NCI-H2227 (cell line): ENCODE results near the gene VWC2L.

ENCODE experiments used
- DNase-seq: peaks from one replicate; lab custom pipeline; 2025; ENCODE audit not compliant: unreplicated experiment; lab: John Stamatoyannopoulos, UW

VWC2L gene

DNA sequence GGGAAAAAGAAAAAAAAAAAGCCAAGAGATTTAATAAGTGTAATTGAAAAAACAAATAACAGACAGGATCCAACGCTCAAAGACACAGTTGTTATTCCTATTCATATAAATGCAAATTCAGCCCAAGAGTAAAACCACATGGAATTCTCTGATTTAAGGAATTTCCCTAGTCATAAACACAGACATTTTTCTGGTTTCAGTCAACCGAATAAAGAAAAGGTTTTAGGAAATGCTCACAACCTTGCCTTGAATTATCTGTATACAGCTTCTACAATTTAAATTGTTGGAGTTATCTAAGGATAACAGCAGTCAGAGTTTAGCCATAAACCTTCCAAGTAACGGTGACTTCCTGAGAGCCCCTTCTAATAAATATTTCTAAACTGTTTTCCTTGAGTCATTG lies 122.7 kb downstream of the VWC2L start:
- DNase-seq, result no peak

DNA sequence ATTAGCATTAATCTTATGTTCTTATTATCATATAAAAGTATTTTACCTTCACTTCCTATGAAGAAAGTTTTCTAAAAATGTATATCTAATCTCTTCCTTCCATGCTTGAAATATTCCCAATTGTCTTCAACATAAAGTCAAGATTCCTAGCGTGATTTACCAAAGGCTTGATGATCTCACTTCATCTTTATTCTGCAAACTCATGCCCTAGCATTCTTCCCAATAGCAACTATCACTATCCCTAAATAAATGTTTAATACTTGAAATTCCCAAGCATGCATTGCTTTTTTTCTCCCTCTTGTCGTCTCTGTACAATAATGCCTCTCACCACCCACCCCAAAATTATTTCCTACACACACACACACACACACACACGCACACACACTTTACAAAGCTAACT lies 125.8 kb downstream of the VWC2L start:
- DNase-seq, result no peak

DNA sequence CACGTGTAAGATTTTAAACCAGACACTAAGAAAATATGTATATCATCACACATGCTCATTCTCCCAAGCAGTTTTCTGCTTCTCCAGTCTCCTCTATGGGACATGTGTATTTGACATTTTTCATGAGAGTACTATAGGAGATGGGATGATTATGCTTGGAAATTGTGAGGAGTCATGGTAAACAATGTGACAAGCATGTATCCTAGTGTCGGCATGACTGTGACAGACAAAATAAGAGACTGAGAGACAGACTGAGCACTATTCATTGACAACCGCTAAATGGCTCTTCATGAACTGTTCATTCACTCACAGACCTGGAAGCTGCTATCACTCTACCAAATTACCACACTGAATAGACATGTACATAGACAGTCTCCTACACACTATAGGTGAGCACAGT lies 127.1 kb downstream of the VWC2L start:
- no peak for DNase-seq

DNA sequence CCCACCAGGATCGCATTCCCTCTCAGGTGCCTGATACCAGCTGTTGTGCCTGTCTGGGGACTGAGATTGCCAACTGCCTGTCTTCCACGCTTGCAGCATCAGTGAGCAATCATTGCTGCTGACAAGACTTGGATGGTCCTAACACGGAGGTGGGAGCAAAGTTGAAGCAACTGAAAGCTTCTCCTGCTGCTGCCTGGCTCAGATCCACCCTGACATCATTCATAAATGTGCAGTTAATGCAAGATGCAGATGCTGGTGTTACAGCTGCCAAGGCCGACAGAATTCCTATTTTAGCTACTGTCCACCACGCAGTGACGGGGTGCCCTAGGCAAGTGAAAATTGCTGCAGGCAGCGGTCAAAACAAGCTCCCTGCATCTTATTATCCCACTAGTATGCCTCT lies 131.4 kb downstream of the VWC2L start:
- no peak for DNase-seq

DNA sequence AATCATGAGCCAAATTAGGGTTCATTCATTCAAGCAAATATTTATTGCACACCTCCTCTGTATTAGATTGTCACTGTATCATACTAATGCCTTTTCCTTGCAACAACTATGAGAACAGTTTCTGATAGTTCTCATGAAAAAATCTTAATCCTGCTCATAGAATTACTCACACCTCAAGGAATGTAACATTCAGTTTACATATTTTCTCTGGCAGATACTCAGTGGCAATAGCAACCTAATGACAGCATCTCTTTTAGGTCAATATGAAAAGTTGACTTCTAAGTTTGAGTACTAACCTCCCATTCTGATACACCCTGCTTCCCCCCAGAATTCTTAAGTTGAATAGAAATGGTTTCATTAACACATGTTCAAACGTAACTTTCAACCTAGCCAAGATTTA lies 132.0 kb downstream of the VWC2L start:
- no peak for DNase-seq

DNA sequence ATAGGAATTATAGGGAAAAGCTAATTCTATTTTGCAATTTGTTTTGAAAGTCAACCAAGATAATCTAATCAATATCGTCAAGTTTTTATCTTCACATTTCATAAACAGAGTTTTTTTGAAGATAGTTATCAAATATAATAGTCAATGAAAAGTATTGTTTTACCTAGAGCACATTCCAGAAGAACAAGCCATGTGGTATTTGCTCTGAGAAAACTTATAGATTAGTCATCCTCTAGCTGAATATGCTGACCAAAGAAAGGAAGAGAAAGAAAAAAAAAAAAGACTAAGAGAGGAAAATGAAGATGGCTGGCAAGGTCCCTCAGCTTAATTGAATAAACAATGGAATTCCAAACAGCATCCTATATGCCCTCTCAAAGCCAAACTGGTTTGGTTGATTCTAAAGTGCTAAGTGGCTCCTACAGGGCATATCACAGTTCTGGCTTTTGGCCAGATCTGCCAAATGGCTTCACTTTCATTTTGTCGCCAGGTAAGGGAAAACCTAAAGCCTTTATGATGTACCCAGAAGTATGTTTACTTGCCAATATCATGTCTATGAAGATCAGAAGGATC lies 132.6 kb downstream of the VWC2L start:
- no peak for DNase-seq

DNA sequence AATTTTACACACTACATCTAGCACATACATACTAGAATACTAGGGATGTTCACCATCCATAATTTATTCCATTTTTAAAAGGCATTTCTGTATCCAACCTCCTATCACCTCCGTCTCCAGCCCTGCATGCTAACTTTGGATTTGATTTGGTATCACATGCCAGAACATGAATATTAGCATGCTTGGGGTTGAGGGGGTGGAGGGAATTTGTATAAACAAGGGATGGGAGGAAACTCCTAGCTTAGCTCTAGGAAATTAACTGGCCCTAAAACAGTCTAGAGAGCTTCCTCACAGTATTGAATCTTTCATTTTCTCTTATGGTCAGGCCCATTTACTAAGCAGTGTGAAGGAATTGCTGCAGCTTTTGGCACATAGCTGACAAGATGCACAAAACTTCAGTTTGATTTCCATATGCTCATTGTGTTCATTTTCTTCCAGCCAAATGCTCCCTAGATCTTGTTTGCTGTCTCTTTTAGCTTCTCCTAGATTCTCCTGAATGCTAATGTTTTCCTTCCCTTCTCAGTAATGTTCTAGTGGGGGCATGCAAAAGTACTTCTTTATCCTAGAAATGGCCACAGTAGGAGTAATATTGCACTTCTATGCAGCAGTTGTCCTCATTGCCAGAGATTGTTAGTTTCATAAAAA lies 135.2 kb downstream of the VWC2L start:
- DNase-seq, result no peak

DNA sequence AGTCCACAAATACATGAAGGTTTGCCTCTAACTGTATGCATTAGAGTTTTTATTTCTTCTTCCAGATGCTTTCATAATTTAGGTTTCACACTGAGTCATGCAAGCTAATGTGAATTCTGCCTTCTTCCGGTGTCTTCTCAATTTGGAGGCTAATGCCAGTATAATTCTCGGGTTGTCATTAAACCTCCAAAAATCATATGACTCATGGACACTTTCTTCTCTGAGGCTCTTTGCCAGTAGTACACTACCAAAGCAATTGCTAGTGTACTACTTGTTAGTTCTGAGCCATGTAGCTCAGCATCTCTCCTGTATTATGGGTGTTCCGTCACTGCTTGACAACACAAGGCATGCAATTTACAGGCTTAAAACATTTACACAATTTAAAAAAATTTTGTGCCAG lies 137.1 kb downstream of the VWC2L start:
- no peak for DNase-seq

DNA sequence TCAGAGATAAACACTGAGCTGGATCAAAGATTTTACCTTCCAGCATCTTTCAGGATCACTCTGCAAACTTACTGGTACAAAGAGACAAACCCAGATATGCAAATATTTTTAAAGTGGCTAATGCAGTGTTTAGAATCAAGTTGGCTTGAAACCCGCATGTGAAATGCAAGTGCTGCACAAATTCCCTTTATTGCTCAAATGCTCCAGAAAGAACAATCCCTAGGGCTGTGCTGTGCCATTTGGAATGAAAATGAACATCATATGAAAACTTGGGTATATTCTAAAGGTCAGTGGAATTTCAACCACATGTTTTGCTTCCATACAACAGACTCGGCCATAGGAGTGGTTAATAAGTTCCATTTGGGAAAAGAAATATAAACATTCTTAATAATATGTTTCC lies 139.1 kb downstream of the VWC2L start:
- DNase-seq, result no peak

DNA sequence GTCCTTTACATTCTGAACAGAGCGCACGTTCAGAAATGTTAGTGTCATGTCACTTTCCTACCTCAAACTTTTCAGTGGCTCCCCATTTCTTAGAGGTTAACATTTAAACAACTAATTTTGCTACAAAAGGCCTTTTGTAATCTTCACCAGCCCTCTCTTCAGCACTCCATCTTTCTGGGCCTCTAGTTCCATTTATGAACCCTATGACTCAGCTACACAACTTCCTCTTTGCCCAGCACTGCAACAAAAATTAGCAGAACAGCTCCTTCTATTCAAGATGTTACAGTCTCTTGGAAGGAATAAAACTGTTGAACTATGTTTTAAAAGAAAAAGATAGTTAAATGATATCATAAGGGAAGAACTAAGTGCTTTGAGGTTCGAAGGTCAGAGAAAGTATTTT lies 139.9 kb downstream of the VWC2L start:
- no peak for DNase-seq

DNA sequence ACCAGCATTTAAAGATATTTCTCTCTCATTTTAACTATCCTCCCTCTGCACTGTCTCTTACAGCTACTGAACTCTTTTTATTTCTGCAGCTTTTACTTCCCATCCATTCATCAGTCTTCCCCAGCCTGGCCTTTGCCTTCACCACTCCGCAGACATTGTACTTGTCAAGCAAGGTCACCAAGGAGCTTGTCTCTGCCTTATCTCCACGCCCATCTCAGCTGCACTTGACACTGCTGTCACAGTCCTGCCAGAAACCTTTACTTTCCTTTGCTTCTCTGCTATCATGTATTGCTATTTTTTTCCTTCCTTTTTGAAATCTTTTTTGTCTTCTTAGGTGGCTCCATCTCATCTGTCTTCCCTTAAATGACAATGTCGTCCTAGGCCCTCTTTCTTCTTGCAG lies 147.0 kb downstream of the VWC2L start:
- no peak for DNase-seq

DNA sequence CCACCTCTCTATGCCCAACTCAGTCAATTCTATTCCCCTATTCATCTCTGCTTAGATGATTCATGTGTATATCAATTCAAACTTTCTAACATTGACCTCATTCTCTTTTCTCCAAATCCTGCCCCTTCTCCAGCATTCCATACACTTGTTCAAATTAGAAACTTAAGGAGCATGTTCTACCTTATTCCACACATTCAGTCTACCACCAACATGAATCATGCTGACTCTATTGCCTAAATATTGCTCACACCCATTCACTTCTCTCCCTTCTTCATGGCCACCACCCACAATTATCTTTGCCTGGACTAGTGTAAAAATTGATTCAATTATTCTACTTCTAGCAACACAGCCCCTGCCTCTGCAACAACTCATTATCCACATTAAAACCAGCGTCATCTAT lies 147.5 kb downstream of the VWC2L start:
- DNase-seq, result no peak

DNA sequence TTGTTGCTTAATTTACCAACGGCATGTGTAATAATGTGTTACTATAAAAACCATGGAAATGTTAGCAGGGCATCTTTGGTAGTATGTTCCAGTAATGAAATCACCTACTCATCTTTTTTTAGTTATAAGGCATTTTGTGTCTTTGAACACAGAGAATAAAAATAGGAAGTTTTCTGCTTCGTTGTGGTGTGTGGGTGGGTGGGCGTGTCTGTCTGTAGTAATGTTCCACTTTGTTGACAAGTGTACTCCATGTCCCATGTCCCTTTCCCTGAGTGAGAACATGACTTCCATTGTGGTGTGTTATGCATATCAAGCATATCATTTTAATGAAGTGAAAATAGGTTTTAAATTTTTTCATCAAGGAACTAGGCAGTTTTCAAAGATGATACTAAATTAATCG lies 149.3 kb downstream of the VWC2L start:
- DNase-seq, result no peak

DNA sequence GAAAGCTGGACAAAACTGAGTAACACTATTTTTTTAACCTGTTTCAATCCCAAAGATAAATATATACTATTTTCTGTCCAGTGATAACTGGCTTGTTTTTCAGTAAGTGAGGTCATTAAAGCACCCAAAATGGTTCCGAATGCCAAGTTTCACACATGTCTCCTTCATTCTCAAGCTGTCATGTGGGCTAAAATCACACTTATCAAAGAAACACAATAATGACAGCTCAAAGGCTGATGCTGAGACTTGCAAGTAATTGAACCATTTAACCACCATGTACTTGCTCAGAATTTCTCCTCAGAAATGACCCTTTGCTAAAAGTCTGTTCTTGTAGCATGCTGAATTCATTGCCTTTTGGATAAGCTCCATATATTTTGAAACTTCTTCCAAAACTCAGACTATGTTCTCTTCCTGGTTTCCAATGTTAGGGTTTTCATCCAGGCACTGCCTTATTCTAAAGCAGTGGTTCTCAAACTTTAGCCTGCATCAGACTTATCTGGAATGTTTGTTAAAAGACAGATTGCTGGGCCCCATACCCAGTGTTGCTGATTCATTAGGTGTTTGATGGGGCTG lies 149.8 kb downstream of the VWC2L start:
- no peak for DNase-seq

DNA sequence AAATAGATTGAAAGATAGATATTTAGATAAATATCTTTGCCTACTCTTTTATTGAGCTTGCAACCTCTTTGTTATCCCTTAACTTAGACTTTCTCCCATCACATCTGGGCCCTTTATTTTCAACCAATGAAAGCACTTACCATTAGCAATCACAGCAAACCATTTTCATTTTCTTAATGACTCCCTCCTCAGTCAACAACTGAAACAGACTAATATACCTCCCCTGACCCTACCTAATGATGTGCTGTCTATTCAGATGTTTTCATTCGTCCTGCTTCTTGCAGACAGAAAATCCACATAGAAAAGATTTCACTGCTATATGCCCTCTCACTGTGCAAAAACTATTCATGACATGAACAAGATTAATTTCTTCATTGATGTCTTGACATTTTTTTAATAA lies 154.4 kb downstream of the VWC2L start:
- DNase-seq, result no peak

DNA sequence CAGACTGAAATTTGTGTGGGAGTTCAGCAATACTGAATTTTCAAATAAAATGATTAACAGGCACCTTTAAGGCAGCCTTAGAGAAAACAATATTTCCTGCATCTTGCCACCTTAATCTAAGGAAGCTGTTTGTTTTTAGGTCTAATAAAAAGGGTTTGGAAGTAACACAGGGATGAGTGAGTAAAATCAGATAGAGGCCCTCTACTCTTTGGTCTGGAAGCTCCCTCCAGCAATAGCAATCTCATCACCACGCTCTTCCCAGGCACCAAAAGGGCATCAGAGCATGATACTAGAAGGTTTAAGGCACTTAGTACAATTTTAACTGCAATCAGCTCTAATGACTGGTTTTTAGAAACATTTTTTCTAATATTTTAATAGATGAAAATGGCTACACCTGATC lies 155.6 kb downstream of the VWC2L start:
- no peak for DNase-seq

DNA sequence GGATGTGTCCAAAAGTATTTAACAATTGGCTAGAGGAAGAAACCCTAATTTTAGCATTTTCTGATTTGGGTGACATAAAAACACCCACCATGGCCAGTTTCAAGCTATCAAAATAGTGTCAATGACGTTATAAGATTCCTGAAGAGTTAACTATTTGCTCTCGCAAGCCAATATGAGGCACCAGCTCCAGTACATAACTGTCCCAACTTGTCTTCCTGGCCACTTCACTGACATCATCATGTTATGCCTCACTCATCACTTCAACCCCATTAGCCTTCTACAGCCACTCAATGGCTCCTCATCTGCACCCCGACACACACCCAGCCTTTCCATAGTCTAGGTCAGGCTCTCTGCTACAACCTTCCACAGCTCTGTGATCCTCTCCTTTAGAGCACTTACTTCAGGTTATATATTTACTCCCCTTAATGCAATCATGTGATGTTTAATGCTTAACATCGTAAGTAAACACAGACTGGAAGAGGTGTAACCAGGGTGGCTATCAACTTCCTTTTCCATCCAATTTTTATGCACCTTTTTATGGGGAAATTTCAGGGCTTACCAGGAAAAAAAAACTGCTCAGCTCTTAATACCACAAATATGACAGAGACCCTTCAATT lies 158.7 kb downstream of the VWC2L start:
- DNase-seq, result no peak

DNA sequence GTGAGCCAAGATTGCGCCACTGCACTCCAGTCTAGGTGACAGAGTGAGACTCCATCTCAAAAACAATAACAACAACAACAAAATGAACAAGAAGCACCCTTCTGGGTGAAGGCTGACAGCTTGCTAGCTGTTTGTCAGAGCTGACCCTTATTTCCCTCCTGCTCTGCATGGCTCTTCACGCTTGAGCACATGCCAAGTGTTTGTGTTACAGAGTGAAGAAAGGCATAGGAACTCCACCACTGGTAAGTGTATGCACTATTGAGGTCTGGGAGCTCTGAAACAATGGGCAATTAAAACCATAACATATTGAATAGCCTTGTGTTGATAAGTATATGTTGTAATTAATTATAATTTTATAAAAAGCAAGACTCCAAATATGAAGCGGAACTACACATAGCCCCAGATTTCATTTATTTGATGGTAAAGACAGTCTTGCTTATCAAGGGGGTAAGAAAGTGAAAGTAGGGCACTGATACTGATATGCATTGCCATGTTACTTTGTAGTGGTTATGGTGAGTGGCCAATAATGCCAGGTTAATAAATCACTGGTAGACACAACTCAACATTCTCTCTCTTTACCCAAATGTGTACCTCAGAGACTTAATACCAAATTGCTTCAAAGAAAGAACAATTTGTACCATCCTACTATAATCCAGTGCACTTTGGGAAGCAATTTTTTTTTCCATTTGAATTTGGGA lies 163.4 kb downstream of the VWC2L start:
- no peak for DNase-seq

DNA sequence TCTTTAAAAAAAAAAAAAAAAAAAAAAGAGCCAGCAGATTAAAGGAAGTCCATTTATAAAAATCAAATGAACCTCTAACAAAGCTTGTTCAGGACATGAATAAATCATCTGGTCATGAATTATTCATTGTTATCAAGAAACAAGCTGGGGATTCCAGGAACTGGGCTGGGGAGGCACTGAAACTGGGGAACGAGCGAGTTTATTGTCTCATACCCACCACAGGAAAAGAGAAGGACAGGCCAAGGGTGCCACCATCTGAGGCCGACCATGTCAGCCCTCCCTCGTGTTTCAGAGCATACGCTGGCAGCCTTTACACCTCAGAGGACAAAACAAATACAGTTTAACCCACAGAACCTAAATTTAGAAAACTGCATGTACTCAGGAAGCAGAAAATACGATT lies 164.2 kb downstream of the VWC2L start:
- DNase-seq, result no peak

DNA sequence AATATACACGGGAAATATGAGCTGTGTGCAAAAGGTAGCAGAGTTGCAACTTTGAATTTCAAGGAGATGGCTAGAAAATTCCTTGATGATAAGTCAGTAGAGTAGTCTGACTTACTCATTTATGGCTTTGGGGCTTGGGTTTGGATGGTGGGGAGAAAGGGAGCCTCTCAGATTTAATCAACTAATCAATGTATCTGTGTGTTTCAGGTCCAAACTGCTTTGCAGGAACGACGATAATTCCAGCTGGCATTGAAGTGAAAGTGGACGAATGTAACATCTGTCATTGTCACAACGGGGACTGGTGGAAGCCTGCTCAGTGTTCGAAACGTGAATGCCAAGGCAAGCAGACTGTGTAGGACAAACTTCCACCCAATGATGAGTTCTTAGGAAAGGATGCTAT lies 164.6 kb downstream of the VWC2L start:
- no peak for DNase-seq

DNA sequence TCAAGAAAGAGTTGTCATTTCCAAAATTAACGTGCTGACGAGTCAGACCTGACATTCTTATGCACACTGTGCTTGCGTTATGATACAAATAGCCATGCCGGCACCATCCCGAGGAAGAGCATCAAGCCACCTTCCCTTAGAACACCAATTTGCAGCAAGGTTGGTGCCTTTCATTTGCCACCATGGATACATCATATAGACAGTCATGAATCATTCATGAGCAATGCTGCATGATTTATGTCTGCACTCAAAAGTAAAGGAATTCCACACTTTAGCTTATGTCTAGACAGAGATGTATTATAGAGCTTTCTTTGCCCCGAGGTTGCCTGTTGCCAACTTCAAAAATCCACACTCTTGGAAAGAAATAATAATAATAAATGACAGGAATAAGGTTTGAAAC lies 166.9 kb downstream of the VWC2L start:
- no peak for DNase-seq

DNA sequence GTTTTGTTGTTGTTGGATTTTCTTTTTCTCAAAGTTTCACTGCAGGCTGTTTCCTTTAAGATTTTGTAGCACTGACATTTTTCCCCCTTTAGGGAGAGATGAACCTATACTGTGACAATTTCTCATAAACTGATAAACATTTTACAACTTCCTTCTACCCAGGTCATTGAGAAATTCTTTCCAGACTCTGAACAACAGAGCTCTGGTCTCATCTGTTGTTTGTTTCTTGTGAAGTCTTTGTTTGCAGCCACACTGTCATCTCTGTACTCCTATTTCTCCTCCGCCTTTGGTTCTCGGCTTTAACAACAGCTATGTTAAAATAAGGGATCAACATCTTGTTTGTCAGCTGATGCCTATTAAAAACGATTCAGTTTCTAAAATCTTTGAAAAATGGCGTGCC lies 167.6 kb downstream of the VWC2L start:
- no peak for DNase-seq
